HL-60/S4 treated with phorbol 12-myristate 13-acetate at 8.2 ng/mL for 4 days and 3 days (cell line): ENCODE measurements around the gene RIC3.

Experiments used
- in situ Hi-C: fragments of 300-500 bp; cut with MboI; formaldehyde crosslinking; loops from 2 replicates; pipeline ENCODE4 v1.15.0; 2022; ENCODE audit warnings: low sequenced_read_pairs

Gene RIC3

GRCh38 chr11:8168485-8169257 lies at the start of gene RIC3:
Gene RIC3 (minus strand): TSS chr11:8169025. CDS start chr11:8168989, 36 bp downstream.
- in situ Hi-C loops, result no loop called here

- in situ Hi-C loops, result no loop called here
Measured at GRCh38 chr11:8218409-8218808, 49.6 kb upstream of the RIC3 start.

- in situ Hi-C loops, result no loop called here
Measured at GRCh38 chr11:8217926-8218325, 49.1 kb upstream of the RIC3 start.

- in situ Hi-C loops, result no loop called here
Measured at GRCh38 chr11:8217136-8217535, 48.3 kb upstream of the RIC3 start.

GRCh38 chr11:8213376-8213775 lies 44.6 kb upstream of the RIC3 start:
- in situ Hi-C loops, result no loop called here

GRCh38 chr11:8209208-8209807 lies 40.5 kb upstream of the RIC3 start:
- in situ Hi-C loops, result no loop called here

- in situ Hi-C loops, result no loop called here
Measured at GRCh38 chr11:8207080-8208000, 38.5 kb upstream of the RIC3 start.

GRCh38 chr11:8206251-8207079 lies 37.6 kb upstream of the RIC3 start:
- in situ Hi-C loops, result no loop called here

- in situ Hi-C loops, result no loop called here
Measured at GRCh38 chr11:8205566-8205965, 36.7 kb upstream of the RIC3 start.

- in situ Hi-C loops, result no loop called here
Measured at GRCh38 chr11:8204596-8204995, 35.8 kb upstream of the RIC3 start.

- in situ Hi-C loops, result no loop called here
Measured at GRCh38 chr11:8204025-8204424, 35.2 kb upstream of the RIC3 start.

GRCh38 chr11:8203414-8203715 lies 34.5 kb upstream of the RIC3 start:
- in situ Hi-C loops, result no loop called here

GRCh38 chr11:8202516-8203413 lies 33.9 kb upstream of the RIC3 start:
- in situ Hi-C loops, result no loop called here

GRCh38 chr11:8201644-8202365 lies 33.0 kb upstream of the RIC3 start:
- in situ Hi-C loops, result no loop called here

- in situ Hi-C loops, result no loop called here
Measured at GRCh38 chr11:8199676-8200075, 30.9 kb upstream of the RIC3 start.

- in situ Hi-C loops, result no loop called here
Measured at GRCh38 chr11:8196749-8197148, 27.9 kb upstream of the RIC3 start.

GRCh38 chr11:8194956-8195355 lies 26.1 kb upstream of the RIC3 start:
- in situ Hi-C loops, result no loop called here

- in situ Hi-C loops, result no loop called here
Measured at GRCh38 chr11:8192896-8193209, 24.0 kb upstream of the RIC3 start.
